Measurements from ENCODE around the gene SAMHD1.
"Not testable (repeated sequence)": the region's sequence is repeated elsewhere in the genome, so short reads cannot be mapped to it uniquely, and the experiment has no call there.

The SAMHD1 gene

GRCh38 chr20:36851490-36851889, 100.0 kb downstream of the SAMHD1 start:
- no peak for DNase-seq (ENCODE audit: low spot score)

- no peak for DNase-seq (ENCODE audit: low spot score)
Observed at GRCh38 chr20:36850759-36851158, 100.7 kb downstream of the SAMHD1 start.

GRCh38 chr20:36849333-36850065, 102.0 kb downstream of the SAMHD1 start:
- no peak for DNase-seq (ENCODE audit: low spot score)

DNA sequence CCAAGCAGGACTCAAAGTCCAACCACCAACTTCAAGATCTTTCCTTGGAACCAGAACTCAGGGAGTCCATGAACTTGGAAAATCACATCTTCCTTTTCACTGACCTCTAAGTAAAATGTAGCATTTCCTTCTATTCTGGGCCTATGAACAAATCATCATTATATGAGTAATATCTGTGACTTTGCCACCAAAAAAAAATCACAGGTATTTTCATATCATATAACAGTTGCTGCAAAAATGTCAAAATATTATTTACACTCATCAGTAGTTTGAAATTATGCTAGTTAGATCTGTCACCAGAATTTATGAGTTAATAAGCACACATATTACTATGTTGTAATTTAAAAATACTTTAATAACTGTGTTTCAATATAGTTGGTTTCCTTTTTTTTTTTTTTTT, 102.8 kb downstream of the SAMHD1 start:
- no peak for DNase-seq (ENCODE audit: low spot score)

DNA sequence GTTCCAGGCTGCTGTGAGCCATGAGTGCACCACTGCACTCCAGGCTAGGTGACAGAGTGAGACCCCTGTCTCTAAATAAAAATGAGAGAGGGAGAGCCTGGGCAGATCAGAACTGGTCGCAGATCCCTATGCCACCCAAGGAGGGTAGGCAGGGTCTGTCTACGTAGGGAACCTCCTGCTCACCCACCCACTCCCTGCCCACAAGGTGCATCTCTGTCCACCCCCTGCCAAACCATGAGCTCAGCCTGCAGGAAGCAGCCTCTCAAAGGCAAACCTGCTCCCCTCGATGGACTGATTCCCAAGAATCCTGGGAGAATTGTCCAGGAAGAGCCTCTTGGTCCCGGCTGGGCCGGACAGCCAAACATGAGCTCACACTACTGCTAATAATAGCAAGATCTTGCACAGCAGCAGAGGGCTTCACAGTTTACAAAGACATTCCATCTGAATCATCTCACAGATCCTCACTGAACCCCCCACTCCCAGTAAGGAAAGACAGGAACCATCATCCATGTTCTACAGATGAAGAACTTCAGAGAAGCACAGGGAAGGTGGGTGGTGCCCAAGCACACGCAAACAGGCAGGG, 103.3 kb downstream of the SAMHD1 start:
- no peak for DNase-seq (ENCODE audit: low spot score)

- DNase-seq (ENCODE audit: low spot score) = no peak
Observed at GRCh38 chr20:36847710-36848040, 103.8 kb downstream of the SAMHD1 start.

DNA sequence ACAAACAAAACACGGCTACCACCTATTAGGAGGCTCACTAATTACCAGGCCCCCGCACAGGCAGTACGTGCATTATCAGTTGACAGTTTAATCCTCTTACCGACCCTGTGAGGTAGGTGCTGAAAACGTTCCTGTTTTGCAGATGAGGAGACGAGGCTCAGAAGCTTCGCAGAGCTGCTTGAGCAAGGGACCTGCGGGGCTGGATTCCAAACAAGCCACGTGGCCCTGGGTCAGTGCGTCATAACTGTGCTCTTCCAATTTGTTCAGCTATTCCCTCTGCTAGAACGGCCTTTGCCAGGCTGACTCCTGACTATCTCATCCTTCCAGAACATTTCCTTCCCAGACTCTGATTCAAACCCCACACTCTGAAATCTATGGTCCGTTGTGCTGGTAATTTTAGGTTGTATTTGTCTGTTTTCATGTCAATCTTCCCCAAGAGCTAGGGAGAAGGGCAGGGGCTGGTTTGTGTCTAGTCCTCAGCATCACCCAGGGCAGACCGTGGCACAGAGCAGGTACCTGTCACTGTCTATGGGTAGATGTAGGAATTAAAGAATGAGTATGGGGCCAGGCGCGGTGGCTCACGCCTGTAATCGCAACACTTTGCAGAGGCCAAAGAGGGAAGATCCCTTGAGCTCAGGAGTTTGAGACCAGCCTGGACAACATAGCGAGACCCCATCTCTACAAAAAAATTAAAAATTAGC, 104.3 kb downstream of the SAMHD1 start:
- DNase-seq (ENCODE audit: low spot score) = no peak

- no peak for DNase-seq (ENCODE audit: low spot score)
Observed at GRCh38 chr20:36845288-36845971, 106.1 kb downstream of the SAMHD1 start.

- not testable (repeated sequence) for DNase-seq (ENCODE audit: low spot score)
Observed at GRCh38 chr20:36841030-36841429, 110.5 kb downstream of the SAMHD1 start.
